ENCODE results near the gene ZNF540.
"Not testable (repeated sequence)": the region's sequence is repeated elsewhere in the genome, so short reads cannot be mapped to it uniquely, and the experiment has no call there.

Gene ZNF540

DNA sequence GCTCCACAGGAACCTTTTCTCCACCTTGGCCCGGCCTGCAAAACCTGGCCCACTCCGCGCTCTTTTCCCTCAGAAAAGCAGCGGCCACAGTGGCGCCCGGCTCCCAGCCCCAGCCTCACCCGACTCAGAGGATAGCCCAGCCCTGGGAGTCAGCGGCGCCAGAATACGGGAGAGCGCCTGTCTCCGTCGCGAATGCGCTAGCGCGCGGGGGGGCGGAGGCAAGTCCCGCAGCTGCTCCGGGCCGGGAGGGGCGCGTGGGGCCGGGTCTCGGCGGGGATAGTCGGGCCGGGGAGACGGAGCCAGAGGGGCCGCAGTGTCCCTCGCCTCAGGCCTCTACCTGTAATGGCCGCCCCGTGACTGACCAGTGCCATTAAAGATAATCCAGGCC lies 60.6 kb downstream of the ZNF540 start, which contains the start of gene ZFP30:
TSS of gene ZFP30 (minus strand) at position 165 of the 388 bp plus-strand sequence. CDS start 7,643 bp downstream, outside the sequence.
- in situ Hi-C loops (cut with HindIII; ENCODE audit: low sequenced_read_pairs): no loop called here
- peak within 1 kb of the TSS; percentile 81 for H3K4me3 ChIP-seq (ENCODE audit: low read depth, low read length)
- TF ChIP-seq, protein P1, sequence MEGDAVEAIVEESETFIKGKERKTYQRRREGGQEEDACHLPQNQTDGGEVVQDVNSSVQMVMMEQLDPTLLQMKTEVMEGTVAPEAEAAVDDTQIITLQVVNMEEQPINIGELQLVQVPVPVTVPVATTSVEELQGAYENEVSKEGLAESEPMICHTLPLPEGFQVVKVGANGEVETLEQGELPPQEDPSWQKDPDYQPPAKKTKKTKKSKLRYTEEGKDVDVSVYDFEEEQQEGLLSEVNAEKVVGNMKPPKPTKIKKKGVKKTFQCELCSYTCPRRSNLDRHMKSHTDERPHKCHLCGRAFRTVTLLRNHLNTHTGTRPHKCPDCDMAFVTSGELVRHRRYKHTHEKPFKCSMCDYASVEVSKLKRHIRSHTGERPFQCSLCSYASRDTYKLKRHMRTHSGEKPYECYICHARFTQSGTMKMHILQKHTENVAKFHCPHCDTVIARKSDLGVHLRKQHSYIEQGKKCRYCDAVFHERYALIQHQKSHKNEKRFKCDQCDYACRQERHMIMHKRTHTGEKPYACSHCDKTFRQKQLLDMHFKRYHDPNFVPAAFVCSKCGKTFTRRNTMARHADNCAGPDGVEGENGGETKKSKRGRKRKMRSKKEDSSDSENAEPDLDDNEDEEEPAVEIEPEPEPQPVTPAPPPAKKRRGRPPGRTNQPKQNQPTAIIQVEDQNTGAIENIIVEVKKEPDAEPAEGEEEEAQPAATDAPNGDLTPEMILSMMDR (IDR thresholded peaks at IDR 0.05; ENCODE audit: low read depth, low read length): no peak
- peak; percentile 85 for DNase-seq (ENCODE audit: low read depth, low spot score)

DNA sequence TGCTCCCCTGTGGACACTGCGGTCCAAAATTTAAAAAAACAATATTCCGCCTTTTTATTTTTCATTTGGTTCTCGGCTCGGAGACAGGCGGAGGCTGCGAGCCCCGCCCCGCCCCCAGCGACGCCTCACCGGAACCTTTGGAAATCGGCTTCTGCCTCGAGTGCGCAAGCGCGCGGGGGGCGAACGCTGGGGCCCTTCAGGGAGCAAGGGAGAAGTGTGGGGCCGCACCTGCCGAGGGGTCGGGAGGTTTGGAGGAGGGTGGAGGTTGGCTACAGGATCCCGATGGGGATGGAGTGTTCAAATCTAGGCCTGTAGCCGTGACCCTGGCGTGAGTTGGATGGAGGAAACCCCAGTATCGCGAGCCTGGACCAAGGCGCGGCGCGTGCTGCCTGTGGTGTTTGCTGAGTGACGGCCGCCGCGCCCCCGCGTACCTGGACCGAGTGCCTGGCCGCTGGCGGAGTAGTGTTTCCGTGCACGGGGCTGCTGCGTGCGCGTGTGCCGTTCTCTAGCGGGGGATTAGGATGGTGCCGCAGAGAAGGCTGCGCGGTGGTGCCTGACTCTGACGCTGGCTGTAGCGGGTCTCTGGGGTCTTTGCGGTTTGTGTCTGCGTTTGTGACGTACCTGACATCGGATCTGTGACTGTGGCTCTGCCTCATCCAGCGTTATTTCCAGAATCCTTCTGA lies 61.2 kb downstream of the ZNF540 start:
- TF ChIP-seq, protein P1 (IDR thresholded peaks at IDR 0.05; ENCODE audit: low read depth, low read length): no peak
- H3K4me3 ChIP-seq (ENCODE audit: low read depth, low read length): peak overlapping the region; percentile 81
- in situ Hi-C loops (cut with HindIII; ENCODE audit: low sequenced_read_pairs): no loop called here
- peak; percentile 87 for DNase-seq (ENCODE audit: low read depth, low spot score)

DNA sequence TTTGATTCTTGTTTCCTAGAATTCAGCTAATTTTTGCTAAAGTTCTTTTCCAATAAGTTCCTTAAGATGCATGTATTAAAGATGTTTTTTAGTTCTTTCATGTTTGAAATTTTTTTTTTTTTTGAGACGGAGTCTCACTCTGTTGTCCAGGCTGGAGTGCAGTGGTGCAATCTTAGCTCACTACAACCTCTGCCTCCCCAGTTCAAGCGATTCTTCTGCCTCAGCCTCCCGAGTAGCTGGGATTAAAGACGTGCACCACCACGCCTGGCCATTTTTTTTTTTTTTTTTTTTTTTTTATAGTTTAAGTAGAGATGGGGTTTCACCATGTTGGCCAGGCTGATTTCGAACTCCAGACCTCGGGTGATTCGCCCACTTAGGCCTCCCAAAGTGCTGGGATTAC lies 62.5 kb downstream of the ZNF540 start:
- in situ Hi-C loops (cut with HindIII; ENCODE audit: low sequenced_read_pairs); H3K4me3 ChIP-seq (ENCODE audit: low read depth, low read length); DNase-seq (ENCODE audit: low read depth, low spot score): not testable (repeated sequence)

All from astrocyte of the spinal cord (primary cell).